ENCODE results near the gene ARID1B. TPM values are rescaled to one million over a fixed set of nuclear protein-coding genes. Genes with fewer than 3 reads are reported as not detected.

The ARID1B gene
- total RNA-seq, 1 donor from 2014 or later, result 47.3 TPM

GRCh38 chr6:156904176-156904967, 127.2 kb downstream of the ARID1B start:
- TF ChIP-seq, protein P1, sequence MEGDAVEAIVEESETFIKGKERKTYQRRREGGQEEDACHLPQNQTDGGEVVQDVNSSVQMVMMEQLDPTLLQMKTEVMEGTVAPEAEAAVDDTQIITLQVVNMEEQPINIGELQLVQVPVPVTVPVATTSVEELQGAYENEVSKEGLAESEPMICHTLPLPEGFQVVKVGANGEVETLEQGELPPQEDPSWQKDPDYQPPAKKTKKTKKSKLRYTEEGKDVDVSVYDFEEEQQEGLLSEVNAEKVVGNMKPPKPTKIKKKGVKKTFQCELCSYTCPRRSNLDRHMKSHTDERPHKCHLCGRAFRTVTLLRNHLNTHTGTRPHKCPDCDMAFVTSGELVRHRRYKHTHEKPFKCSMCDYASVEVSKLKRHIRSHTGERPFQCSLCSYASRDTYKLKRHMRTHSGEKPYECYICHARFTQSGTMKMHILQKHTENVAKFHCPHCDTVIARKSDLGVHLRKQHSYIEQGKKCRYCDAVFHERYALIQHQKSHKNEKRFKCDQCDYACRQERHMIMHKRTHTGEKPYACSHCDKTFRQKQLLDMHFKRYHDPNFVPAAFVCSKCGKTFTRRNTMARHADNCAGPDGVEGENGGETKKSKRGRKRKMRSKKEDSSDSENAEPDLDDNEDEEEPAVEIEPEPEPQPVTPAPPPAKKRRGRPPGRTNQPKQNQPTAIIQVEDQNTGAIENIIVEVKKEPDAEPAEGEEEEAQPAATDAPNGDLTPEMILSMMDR (IDR thresholded peaks at IDR 0.05; ENCODE audit: insufficient read depth, low read length, poor library complexity, severe bottlenecking), result no peak
- Histone ChIP-seq H3K4me3 (ENCODE audit: low read depth, low read length) (no peak overlapping the region), H3K36me3 (ENCODE audit: control insufficient read depth, insufficient read depth, low read length) (no peaks in the 10 kb centered on the region), H3K27me3 (ENCODE audit: control insufficient read depth, insufficient read depth, low read length) (no peaks in the 10 kb centered on the region)
- DNase-seq (ENCODE audit: low read depth), result no peak

- H3K27me3 ChIP-seq (ENCODE audit: control insufficient read depth, insufficient read depth, low read length), result no peaks in the 10 kb centered on the region
- DNase-seq (ENCODE audit: low read depth), result no peak
- TF ChIP-seq, protein P1 (IDR thresholded peaks at IDR 0.05; ENCODE audit: insufficient read depth, low read length, poor library complexity, severe bottlenecking), result no peak
- no peak overlapping the region for H3K4me3 ChIP-seq (ENCODE audit: low read depth, low read length)
- H3K36me3 ChIP-seq (ENCODE audit: control insufficient read depth, insufficient read depth, low read length), result no peaks in the 10 kb centered on the region
Observed at GRCh38 chr6:156905801-156906200, 128.6 kb downstream of the ARID1B start.

DNA sequence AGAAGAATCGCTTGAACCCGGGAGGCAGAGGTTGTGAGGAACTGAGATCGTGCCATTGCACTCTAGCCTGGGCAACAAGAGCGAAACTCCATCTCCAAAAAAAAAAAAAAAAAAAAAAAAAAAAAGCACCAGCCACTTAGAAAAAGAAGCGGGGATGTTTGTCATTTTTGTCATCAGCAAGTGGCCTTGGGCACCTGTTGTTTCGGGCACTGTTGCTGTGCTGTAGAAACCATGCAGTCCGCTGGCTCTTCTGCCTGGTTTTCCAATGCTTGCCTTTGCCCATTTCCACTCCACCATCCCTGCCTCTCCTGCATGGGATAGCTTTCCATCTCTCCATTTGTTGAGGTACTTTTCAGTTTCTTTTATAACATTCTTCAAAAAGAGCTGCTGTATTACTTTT, 129.3 kb downstream of the ARID1B start:
- no peaks in the 10 kb centered on the region for H3K36me3 ChIP-seq (ENCODE audit: control insufficient read depth, insufficient read depth, low read length)

GRCh38 chr6:156909212-156910010, 132.2 kb downstream of the ARID1B start:
- Histone ChIP-seq H3K4me3 (ENCODE audit: low read depth, low read length) (no peak overlapping the region), H3K36me3 (ENCODE audit: control insufficient read depth, insufficient read depth, low read length) (no peaks in the 10 kb centered on the region), H3K27me3 (ENCODE audit: control insufficient read depth, insufficient read depth, low read length) (no peaks in the 10 kb centered on the region)
- TF ChIP-seq, protein P1 (IDR thresholded peaks at IDR 0.05; ENCODE audit: insufficient read depth, low read length, poor library complexity, severe bottlenecking), result no peak
- no peak for DNase-seq (ENCODE audit: low read depth)

More for the DNA sequence above, 129.3 kb downstream of the ARID1B start:
- H3K27me3 ChIP-seq (ENCODE audit: control insufficient read depth, insufficient read depth, low read length), result no peaks in the 10 kb centered on the region
- TF ChIP-seq, protein P1 (IDR thresholded peaks at IDR 0.05; ENCODE audit: insufficient read depth, low read length, poor library complexity, severe bottlenecking), result no peak
- H3K4me3 ChIP-seq (ENCODE audit: low read depth, low read length), result no peak overlapping the region
- no peak for DNase-seq (ENCODE audit: low read depth)

DNA sequence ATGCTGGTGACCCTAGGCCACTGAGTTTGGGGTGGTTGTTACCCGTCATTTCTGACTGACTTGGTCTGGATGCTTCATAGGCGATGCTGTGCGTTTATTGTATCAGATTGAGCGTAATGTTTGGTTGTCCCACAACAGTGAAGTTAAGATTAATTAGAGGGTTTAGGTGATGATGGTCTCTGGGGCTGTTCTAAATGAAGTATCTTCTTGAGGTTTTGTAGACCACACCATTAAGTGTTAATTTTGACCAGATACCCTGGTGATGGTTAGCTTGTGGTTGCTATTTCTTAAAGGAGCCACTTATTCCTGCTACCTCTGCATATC, 132.8 kb downstream of the ARID1B start:
- no peak for DNase-seq (ENCODE audit: low read depth)
- Histone ChIP-seq H3K27me3 (ENCODE audit: control insufficient read depth, insufficient read depth, low read length) (no peaks in the 10 kb centered on the region), H3K4me3 (ENCODE audit: low read depth, low read length) (no peak overlapping the region), H3K36me3 (ENCODE audit: control insufficient read depth, insufficient read depth, low read length) (no peaks in the 10 kb centered on the region)
- TF ChIP-seq, protein P1 (IDR thresholded peaks at IDR 0.05; ENCODE audit: insufficient read depth, low read length, poor library complexity, severe bottlenecking), result no peak
